ENCODE measurements around the gene LARP4B. TPM values are rescaled to one million over a fixed set of nuclear protein-coding genes. Genes with fewer than 3 reads are reported as not detected.

LARP4B gene
- total and polyA plus RNA-seq, 2 donors (not counting 1 experiment from before 2014, with no cell fraction given): 35.6 to 129 TPM

GRCh38 chr10:787933-788651 lies 143.4 kb downstream of the LARP4B start:
- CTCF ChIA-PET: interaction anchor here (1.1 to 1.2 kb wide), 2 partner anchors 17 to 278 kb away, joined by 3 to 4 read pairs; no protein-coding TSS in a partner anchor

More at GRCh38 chr10:787933-788651, 143.4 kb downstream of the LARP4B start:
- no peak overlapping the region for H3K4me3 Mint-ChIP-seq
- Histone ChIP-seq H3K9ac (ENCODE audit: low read length) (no peak overlapping the region), H3K27ac (ENCODE audit: low read length in 2 of 2) (no peak overlapping the region), H3K4me1 (ENCODE audit: control insufficient read depth in 2 of 2, insufficient read depth in 2 of 2, low read length in 2 of 2) (peaks cover 8 to 9% of the 10 kb centered on the region in 2 donors), H2AFZ (ENCODE audit: insufficient read depth, low read depth, low read length, poor library complexity, severe bottlenecking) (no peak overlapping the region), H3K27me3 (replicated peaks in 1 of 4; ENCODE audit: control extremely low read depth in 1 of 4, control insufficient read depth in 3 of 4, insufficient read depth in 4 of 4, low read length in 3 of 4) (peaks cover 0 to 12% (median 2%) of the 10 kb centered on the region in 4 experiments), H3K79me2 (ENCODE audit: control insufficient read depth, insufficient read depth, low read length) (no peaks in the 10 kb centered on the region), H3K9me3 (ENCODE audit: control extremely low read depth in 1 of 3, control insufficient read depth in 2 of 3, insufficient read depth in 1 of 3, low read length in 2 of 3) (no peaks in the 10 kb centered on the region), H3K36me3 (replicated peaks in 1 of 2; ENCODE audit: control extremely low read depth in 1 of 2, control insufficient read depth in 1 of 2, extremely low read depth in 1 of 2, insufficient read depth in 2 of 2, low read length in 1 of 2) (no peaks in the 10 kb centered on the region), H3K4me3 (ENCODE audit: control extremely low read depth in 1 of 5, extremely low read depth in 1 of 5, insufficient read depth in 1 of 5, low read depth in 2 of 5, low read length in 4 of 5) (no peak overlapping the region), H3K4me2 (replicated peaks; ENCODE audit: low read depth, low read length, poor library complexity, severe bottlenecking) (no peak overlapping the region), H4K20me1 (ENCODE audit: control insufficient read depth, insufficient read depth, low read length, poor library complexity, severe bottlenecking) (no peaks in the 10 kb centered on the region)
- TF ChIP-seq CTCF (IDR thresholded peaks at IDR 0.05): no peak
- no peak for TF ChIP-seq EZH2 (IDR thresholded peaks at IDR 0.05; ENCODE audit: borderline replicate concordance, insufficient read depth, low read depth, low read length, poor library complexity, severe bottlenecking)
- ATAC-seq (ENCODE audit: low read depth) (no peak), DNase-seq (no peak)
- POLR2A ChIA-PET: no interaction called here
- no peak overlapping the region for H3K27ac Mint-ChIP-seq
- peaks cover 12% of the 10 kb centered on the region for H3K27me3 Mint-ChIP-seq
- no peaks in the 10 kb centered on the region for H3K9me3 Mint-ChIP-seq (ENCODE audit: insufficient read depth)
- peaks cover 10% of the 10 kb centered on the region for H3K4me1 Mint-ChIP-seq
- intact Hi-C loops (cut with micrococcal nuclease): no loop called here
- 87% methylated on average over 28 of the region's 32 CpGs for WGBS (ENCODE audit: insufficient coverage)

All from B cell (primary cell).